Measurements from ENCODE around the gene GPBP1.

GPBP1 gene

DNA sequence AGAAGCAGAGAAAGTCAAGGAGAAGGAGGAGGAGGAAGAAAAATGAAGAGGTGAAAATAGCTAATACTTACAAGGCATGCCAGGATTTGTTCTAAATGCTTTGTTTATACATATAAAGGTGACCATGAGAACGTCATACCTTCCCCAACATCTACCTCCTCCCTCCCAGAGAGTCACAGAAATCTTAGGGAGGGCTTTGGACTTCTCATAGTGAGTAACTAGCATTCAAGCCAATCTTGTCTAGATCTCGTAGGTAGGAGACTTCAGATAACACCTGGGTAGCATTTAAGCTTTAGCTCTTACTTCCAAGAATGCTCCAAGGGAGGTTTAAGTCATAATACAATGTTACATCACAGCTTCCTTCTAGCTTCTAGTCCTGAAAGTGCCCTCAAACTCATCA lies 36.5 kb upstream of the GPBP1 start:
- no peaks in the 10 kb centered on the region for H3K27me3 ChIP-seq (ENCODE audit: insufficient read depth, low read length, poor library complexity)
- no peak overlapping the region for H3K4me2 ChIP-seq (ENCODE audit: insufficient read depth, low read length)
- no peak overlapping the region for H2AFZ ChIP-seq (ENCODE audit: low read depth, low read length)
- H3K9me3 ChIP-seq (ENCODE audit: insufficient read depth, low read length, severe bottlenecking), result no peaks in the 10 kb centered on the region
- no peaks in the 10 kb centered on the region for H3K36me3 ChIP-seq (ENCODE audit: insufficient read depth, low read length)
- DNase-seq (no peak), ATAC-seq (ENCODE audit: insufficient read depth, low read depth) (no peak)
- no peaks in the 10 kb centered on the region for H3K4me1 ChIP-seq (ENCODE audit: insufficient read depth, low read length)
- no peak for TF ChIP-seq EZH2 (IDR thresholded peaks at IDR 0.05; ENCODE audit: borderline replicate concordance, low read depth, low read length, severe bottlenecking)
- TF ChIP-seq, protein P1, sequence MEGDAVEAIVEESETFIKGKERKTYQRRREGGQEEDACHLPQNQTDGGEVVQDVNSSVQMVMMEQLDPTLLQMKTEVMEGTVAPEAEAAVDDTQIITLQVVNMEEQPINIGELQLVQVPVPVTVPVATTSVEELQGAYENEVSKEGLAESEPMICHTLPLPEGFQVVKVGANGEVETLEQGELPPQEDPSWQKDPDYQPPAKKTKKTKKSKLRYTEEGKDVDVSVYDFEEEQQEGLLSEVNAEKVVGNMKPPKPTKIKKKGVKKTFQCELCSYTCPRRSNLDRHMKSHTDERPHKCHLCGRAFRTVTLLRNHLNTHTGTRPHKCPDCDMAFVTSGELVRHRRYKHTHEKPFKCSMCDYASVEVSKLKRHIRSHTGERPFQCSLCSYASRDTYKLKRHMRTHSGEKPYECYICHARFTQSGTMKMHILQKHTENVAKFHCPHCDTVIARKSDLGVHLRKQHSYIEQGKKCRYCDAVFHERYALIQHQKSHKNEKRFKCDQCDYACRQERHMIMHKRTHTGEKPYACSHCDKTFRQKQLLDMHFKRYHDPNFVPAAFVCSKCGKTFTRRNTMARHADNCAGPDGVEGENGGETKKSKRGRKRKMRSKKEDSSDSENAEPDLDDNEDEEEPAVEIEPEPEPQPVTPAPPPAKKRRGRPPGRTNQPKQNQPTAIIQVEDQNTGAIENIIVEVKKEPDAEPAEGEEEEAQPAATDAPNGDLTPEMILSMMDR (IDR thresholded peaks at IDR 0.05; ENCODE audit: borderline replicate concordance, extremely low read depth, low read length, poor library complexity, severe bottlenecking), result no peak
- H3K79me2 ChIP-seq (ENCODE audit: insufficient read depth, low read length), result no peaks in the 10 kb centered on the region
- no peak overlapping the region for H3K4me3 ChIP-seq (ENCODE audit: low read depth in 1 of 2, low read length in 2 of 2)
- no peak overlapping the region for H3K9ac ChIP-seq (ENCODE audit: low read depth, low read length)
- no peak overlapping the region for H3K27ac ChIP-seq (ENCODE audit: low read length)
- H4K20me1 ChIP-seq (ENCODE audit: insufficient read depth, low read length), result no peaks in the 10 kb centered on the region

- Histone ChIP-seq H3K27ac (ENCODE audit: low read length) (no peak overlapping the region), H3K4me3 (ENCODE audit: low read depth in 1 of 2, low read length in 2 of 2) (no peak overlapping the region), H3K36me3 (ENCODE audit: insufficient read depth, low read length) (no peaks in the 10 kb centered on the region), H3K4me1 (ENCODE audit: insufficient read depth, low read length) (no peaks in the 10 kb centered on the region), H3K9ac (ENCODE audit: low read depth, low read length) (no peak overlapping the region), H3K4me2 (ENCODE audit: insufficient read depth, low read length) (no peak overlapping the region), H3K9me3 (ENCODE audit: insufficient read depth, low read length, severe bottlenecking) (no peaks in the 10 kb centered on the region), H4K20me1 (ENCODE audit: insufficient read depth, low read length) (no peaks in the 10 kb centered on the region), H3K79me2 (ENCODE audit: insufficient read depth, low read length) (no peaks in the 10 kb centered on the region), H2AFZ (ENCODE audit: low read depth, low read length) (no peak overlapping the region), H3K27me3 (ENCODE audit: insufficient read depth, low read length, poor library complexity) (no peaks in the 10 kb centered on the region)
- TF ChIP-seq EZH2 (IDR thresholded peaks at IDR 0.05; ENCODE audit: borderline replicate concordance, low read depth, low read length, severe bottlenecking), result no peak
- TF ChIP-seq, protein P1 (IDR thresholded peaks at IDR 0.05; ENCODE audit: borderline replicate concordance, extremely low read depth, low read length, poor library complexity, severe bottlenecking), result no peak
- no peak for DNase-seq
- ATAC-seq (ENCODE audit: insufficient read depth, low read depth), result no peak
Measured at GRCh38 chr5:57152316-57152715, 21.5 kb upstream of the GPBP1 start.

GRCh38 chr5:57155033-57155432 lies 18.8 kb upstream of the GPBP1 start:
- no peak for ATAC-seq (ENCODE audit: insufficient read depth, low read depth)
- H3K4me3 ChIP-seq (ENCODE audit: low read depth in 1 of 2, low read length in 2 of 2), result no peak overlapping the region
- no peak overlapping the region for H3K9ac ChIP-seq (ENCODE audit: low read depth, low read length)
- H3K36me3 ChIP-seq (ENCODE audit: insufficient read depth, low read length), result no peaks in the 10 kb centered on the region
- peaks cover 2% of the 10 kb centered on the region for H3K9me3 ChIP-seq (ENCODE audit: insufficient read depth, low read length, severe bottlenecking)
- H3K27ac ChIP-seq (ENCODE audit: low read length), result no peak overlapping the region
- DNase-seq, result no peak
- no peak overlapping the region for H2AFZ ChIP-seq (ENCODE audit: low read depth, low read length)
- H3K79me2 ChIP-seq (ENCODE audit: insufficient read depth, low read length), result no peaks in the 10 kb centered on the region
- H3K4me1 ChIP-seq (ENCODE audit: insufficient read depth, low read length), result no peaks in the 10 kb centered on the region
- H4K20me1 ChIP-seq (ENCODE audit: insufficient read depth, low read length), result no peaks in the 10 kb centered on the region
- TF ChIP-seq EZH2 (IDR thresholded peaks at IDR 0.05; ENCODE audit: borderline replicate concordance, low read depth, low read length, severe bottlenecking), result no peak
- TF ChIP-seq, protein P1 (IDR thresholded peaks at IDR 0.05; ENCODE audit: borderline replicate concordance, extremely low read depth, low read length, poor library complexity, severe bottlenecking), result no peak
- H3K27me3 ChIP-seq (ENCODE audit: insufficient read depth, low read length, poor library complexity), result no peaks in the 10 kb centered on the region
- H3K4me2 ChIP-seq (ENCODE audit: insufficient read depth, low read length), result no peak overlapping the region

DNA sequence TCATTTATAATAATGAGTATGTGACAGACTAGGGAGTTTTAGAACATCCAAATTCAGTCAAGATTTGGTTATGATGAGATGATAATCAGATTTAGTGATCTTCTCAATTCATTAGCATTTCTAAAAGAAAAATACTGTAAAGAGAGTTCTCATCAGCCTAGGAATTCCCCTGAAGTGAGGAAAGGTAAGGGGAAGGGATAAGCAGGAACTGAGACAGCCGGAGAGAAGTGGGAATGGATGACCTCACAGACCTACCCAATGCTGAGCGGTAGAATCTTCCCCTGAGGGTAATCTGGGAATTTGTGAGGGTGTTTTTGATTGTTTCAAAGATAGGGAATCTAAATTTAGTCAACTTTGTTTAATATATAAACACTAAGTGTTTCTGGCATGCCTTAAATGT lies 16.7 kb upstream of the GPBP1 start:
- Histone ChIP-seq H3K9me3 (ENCODE audit: insufficient read depth, low read length, severe bottlenecking) (peaks cover 2% of the 10 kb centered on the region), H2AFZ (ENCODE audit: low read depth, low read length) (no peak overlapping the region), H3K27ac (ENCODE audit: low read length) (no peak overlapping the region), H3K4me3 (ENCODE audit: low read depth in 1 of 2, low read length in 2 of 2) (no peak overlapping the region), H4K20me1 (ENCODE audit: insufficient read depth, low read length) (no peaks in the 10 kb centered on the region), H3K4me2 (ENCODE audit: insufficient read depth, low read length) (no peak overlapping the region), H3K79me2 (ENCODE audit: insufficient read depth, low read length) (no peaks in the 10 kb centered on the region), H3K27me3 (ENCODE audit: insufficient read depth, low read length, poor library complexity) (no peaks in the 10 kb centered on the region), H3K4me1 (ENCODE audit: insufficient read depth, low read length) (no peaks in the 10 kb centered on the region), H3K9ac (ENCODE audit: low read depth, low read length) (no peak overlapping the region), H3K36me3 (ENCODE audit: insufficient read depth, low read length) (no peaks in the 10 kb centered on the region)
- ATAC-seq (ENCODE audit: insufficient read depth, low read depth) (no peak), DNase-seq (no peak)
- TF ChIP-seq, protein P1 (IDR thresholded peaks at IDR 0.05; ENCODE audit: borderline replicate concordance, extremely low read depth, low read length, poor library complexity, severe bottlenecking), result no peak
- TF ChIP-seq EZH2 (IDR thresholded peaks at IDR 0.05; ENCODE audit: borderline replicate concordance, low read depth, low read length, severe bottlenecking), result no peak

All from DND-41 (cell line).